MM.1S (cell line): Measurements from ENCODE around the gene TNFRSF13B.
"Not testable (repeated sequence)": the region's sequence is repeated elsewhere in the genome, so short reads cannot be mapped to it uniquely, and the experiment has no call there.

Experiments used
- CTCF ChIP-seq: fragments of 300-600 bp; sonication (generic); IDR thresholded peaks from 2 replicates; pipeline ENCODE4 v1.5.1; 2016; ENCODE audit warnings: antibody characterized with exemption, low read length, mixed read lengths
- EZH2 ChIP-seq: fragments of 300-600 bp; sonication (generic); optimal IDR thresholded peaks from 2 replicates; pipeline ENCODE3; 2017; ENCODE audit warnings: low read depth, mild to moderate bottlenecking, antibody characterized with exemption, low read length, mixed read lengths

- TF ChIP-seq EZH2, CTCF: not testable (repeated sequence)
Observed at GRCh38 chr17:16903070-16903469, 68.8 kb downstream of the TNFRSF13B start.
